SK-N-SH (cell line): ENCODE data around the gene C4orf36. TPM values are rescaled to one million over a fixed set of nuclear protein-coding genes. Genes with fewer than 3 reads are reported as not detected.

ENCODE experiments used
- CTCF ChIA-PET: fragments of 300-600, 350-600 bp; formaldehyde crosslinking; extraction: SDS; loops from one replicate; lab custom pipeline; 2021; lab: Yijun Ruan, JAX
- POLR2A ChIA-PET: fragments of 350-600 bp; sonication (Branson Sonifier 250); formaldehyde crosslinking; extraction: SDS; loops from one replicate; lab custom pipeline; 2020; ENCODE audit warnings: antibody characterized with exemption, inconsistent platforms; lab: Yijun Ruan, JAX
- DNase-seq: peaks from one replicate; pipeline ENCODE4 v3.0.0; 2012
- H2AFZ ChIP-seq: fragments of 200-600 bp; sonication (generic); 2 replicates; pipeline ENCODE4 v1.8.1; 2016; ENCODE audit warnings: antibody characterized with exemption, mild to moderate bottlenecking, low read depth
- H3F3A ChIP-seq: fragments of 200-600 bp; sonication (generic); replicated peaks from 2 replicates; pipeline ENCODE3; 2016; ENCODE audit warnings: antibody characterized with exemption, mild to moderate bottlenecking; ENCODE audit not compliant: insufficient read depth
- H3K27ac ChIP-seq, 2 experiments: fragments of 200-500 bp in 1 of 2; fragments of 200-600 bp in 1 of 2; sonication (Bioruptor generic) in 1 of 2; sonication (generic), shearing (Covaris generic) in 1 of 2; 2 replicates each; pipeline versions ENCODE4 v1.5.1 to v1.6.1; 2014 to 2016; ENCODE audit warnings: low read depth in 2 of 2, inconsistent platforms in 1 of 2, low read length in 1 of 2, mild to moderate bottlenecking in 1 of 2, mixed read lengths in 1 of 2
- H3K27me3 ChIP-seq: fragments of 200-600 bp; sonication (generic), shearing (Covaris generic); 2 replicates; pipeline ENCODE4 v1.6.1; 2016; ENCODE audit warnings: mixed run types; ENCODE audit not compliant: insufficient read depth
- H3K36me3 ChIP-seq, 2 experiments: fragments of 200-500 bp in 1 of 2; fragments of 200-600 bp in 1 of 2; sonication (Bioruptor generic) in 1 of 2; sonication (generic) in 1 of 2; replicated peaks in 1 of 2; 2 replicates each; pipeline versions ENCODE3 to v1.5.1; 2014 to 2016; ENCODE audit warnings: low read length in 1 of 2, mild to moderate bottlenecking in 1 of 2; ENCODE audit not compliant: insufficient read depth in 2 of 2, control insufficient read depth in 1 of 2
- H3K4me1 ChIP-seq, 2 experiments: fragments of 200-500 bp in 1 of 2; fragments of 200-600 bp in 1 of 2; sonication (Bioruptor generic) in 1 of 2; sonication (generic), shearing (Covaris generic) in 1 of 2; 2 replicates each; pipeline versions ENCODE4 v1.5.1 to v1.6.1; 2014 to 2016; ENCODE audit warnings: low read depth in 1 of 2, low read length in 1 of 2, mixed run types in 1 of 2; ENCODE audit not compliant: insufficient read depth in 2 of 2, control insufficient read depth in 1 of 2
- H3K4me2 ChIP-seq: fragments of 200-600 bp; sonication (generic), shearing (Covaris generic); 2 replicates; pipeline ENCODE4 v1.6.1; 2017; ENCODE audit warnings: mixed run types
- H3K4me3 ChIP-seq, 2 experiments: fragments of 200-500 bp in 1 of 2; fragments of 200-600 bp in 1 of 2; sonication (Bioruptor generic) in 1 of 2; sonication (generic), shearing (Covaris generic) in 1 of 2; 2 replicates each; pipeline versions ENCODE4 v1.5.1 to v1.8.1; 2014 to 2016; ENCODE audit warnings: low read depth in 2 of 2, inconsistent platforms in 1 of 2, low read length in 1 of 2, mild to moderate bottlenecking in 1 of 2, mixed read lengths in 1 of 2, moderate library complexity in 1 of 2
- H3K79me2 ChIP-seq: fragments of 200-600 bp; sonication (generic); 2 replicates; pipeline ENCODE4 v1.8.1; 2017; ENCODE audit warnings: mild to moderate bottlenecking; ENCODE audit not compliant: insufficient read depth
- H3K9ac ChIP-seq: fragments of 200-600 bp; sonication (generic); 2 replicates; pipeline ENCODE4 v1.6.1; 2017; ENCODE audit warnings: mixed run types
- H3K9me2 ChIP-seq: fragments of 200-600 bp; sonication (generic); 2 replicates; pipeline ENCODE4 v1.6.1; 2017; ENCODE audit warnings: mixed run types
- H3K9me3 ChIP-seq: fragments of 200-600 bp; sonication (generic); 2 replicates; pipeline ENCODE4 v1.6.1; 2017; ENCODE audit warnings: mixed run types, mild to moderate bottlenecking, moderate library complexity
- H4K20me1 ChIP-seq: fragments of 200-600 bp; sonication (generic); 2 replicates; pipeline ENCODE4 v1.6.1; 2017; ENCODE audit warnings: mild to moderate bottlenecking, mixed run types; ENCODE audit not compliant: insufficient read depth
- FOSL2 ChIP-seq: IDR thresholded peaks from 2 replicates; pipeline ENCODE4 v1.4.0; 2012; ENCODE audit warnings: low read depth, mild to moderate bottlenecking, moderate library complexity, borderline replicate concordance
- FOXM1 ChIP-seq: IDR thresholded peaks from 2 replicates; pipeline ENCODE4 v1.4.0; 2012; ENCODE audit warnings: low read depth, mild to moderate bottlenecking
- IRF3 ChIP-seq: fragments of 150-350 bp; IDR thresholded peaks from 2 replicates; pipeline ENCODE4 v1.6.1; 2016; ENCODE audit warnings: mild to moderate bottlenecking, low read depth, low read length
- MAX ChIP-seq: IDR thresholded peaks from 2 replicates; pipeline ENCODE4 v1.4.0; 2012; ENCODE audit warnings: low read depth
- NRF1 ChIP-seq: IDR thresholded peaks from 2 replicates; pipeline ENCODE4 v1.6.1; 2012; ENCODE audit warnings: low read depth, mild to moderate bottlenecking, low read length
- PBX3 ChIP-seq: IDR thresholded peaks from 2 replicates; pipeline ENCODE4; 2012
- POLR2AphosphoS5 ChIP-seq: IDR thresholded peaks from 2 replicates; pipeline ENCODE4 v1.6.1; 2012; ENCODE audit warnings: low read depth, low read length
- RAD21 ChIP-seq: IDR thresholded peaks from 2 replicates; pipeline ENCODE4 v1.6.1; 2012; ENCODE audit warnings: mild to moderate bottlenecking, low read length
- SMC3 ChIP-seq: IDR thresholded peaks from 2 replicates; pipeline ENCODE4 v1.6.1; 2012; ENCODE audit warnings: low read depth, low read length, improper control_type of control experiment
- TEAD4 ChIP-seq: IDR thresholded peaks from 2 replicates; pipeline ENCODE4 v1.4.0; 2012; ENCODE audit warnings: mild to moderate bottlenecking, borderline replicate concordance; ENCODE audit not compliant: insufficient read depth
- USF1 ChIP-seq: IDR thresholded peaks from 2 replicates; pipeline ENCODE4 v1.4.0; 2012; ENCODE audit warnings: low read depth, borderline replicate concordance
- YY1 ChIP-seq: IDR thresholded peaks from 2 replicates; pipeline ENCODE4 v1.4.0; 2012; ENCODE audit warnings: low read depth, mild to moderate bottlenecking
- WGBS: methylation state at CpG from one replicate; pipeline ENCODE4 v1.1.6; 2017; ENCODE audit warnings: low lambda C conversion rate; 5-methylcytosine and 5-hydroxymethylcytosine counted together
- polyA plus RNA-seq, 3 experiments: library from polyadenylated mRNA; depleted of rRNA; stranded (reverse); fragments of >200 nt; gene quantifications; 2 replicates each; pipeline ENCODE4 v1.2.3, GENCODE V29; 2012
- TF ChIP-seq, protein P1 (sequence below): fragments of 150-350 bp; IDR thresholded peaks from 2 replicates; pipeline ENCODE4 v1.6.1; 2017; ENCODE audit warnings: antibody characterized with exemption, low read length, low read depth, borderline replicate concordance
- TF ChIP-seq, protein P2 (sequence below): fragments of 200-600 bp; sonication (generic); IDR thresholded peaks from 2 replicates; pipeline ENCODE4 v1.6.1; 2017; ENCODE audit warnings: antibody characterized with exemption, mild to moderate bottlenecking, moderate library complexity
- TF ChIP-seq, protein P3 (sequence below): IDR thresholded peaks from 2 replicates; pipeline ENCODE4 v1.6.1; 2012; ENCODE audit warnings: mild to moderate bottlenecking, low read depth, low read length, moderate library complexity

C4orf36 gene
- polyA plus RNA-seq, 1 of the 3 experiments (the other 2 are of a cell fraction): 0.71 TPM

GRCh38 chr4:86934771-86935565 is 42.7 kb upstream of the C4orf36 start, which contains the start of gene AFF1:
Gene AFF1, plus strand, starts transcription at chr4:86935011. Its CDS starts 13,523 bp downstream, at chr4:86948534.
- Histone ChIP-seq H3K79me2 (peaks cover 4% of the 10 kb centered on the region; the same call in 1 of the 2 replicates), H3K9me2 (no peaks in the 10 kb centered on the region), H3K27ac (peak within 1 kb of the TSS; percentile 77 to 78), H3K27me3 (no peaks in the 10 kb centered on the region), H3F3A (peaks cover 19% of the 10 kb centered on the region), H3K4me1 (peaks cover 4 to 11% of the 10 kb centered on the region in 2 experiments; a peak in 3 of 4 replicates), H4K20me1 (no peaks in the 10 kb centered on the region), H3K9me3 (no peaks in the 10 kb centered on the region), H3K4me3 (peak within 1 kb of the TSS; percentile 71 to 84), H2AFZ (peak within 1 kb of the TSS; percentile 99), H3K36me3 (no peaks in the 10 kb centered on the region), H3K9ac (peak within 1 kb of the TSS; percentile 79), H3K4me2 (peak within 1 kb of the TSS; percentile 88)
- ChIA-PET POLR2A (interaction anchor here (1.3 to 1.6 kb wide), 3 partner anchors 13 to 97 kb away, joined by 3 to 14 read pairs (median 5); no protein-coding TSS in a partner anchor), CTCF (interaction anchor here (0.6 to 3.3 kb wide), 13 partner anchors 10 to 438 kb away, joined by 3 to 22 read pairs (median 3); no protein-coding TSS in a partner anchor)
- WGBS: 0% methylated on average over 6 of the region's 97 CpGs
- peak; percentile 98 for DNase-seq
- TF ChIP-seq POLR2AphosphoS5 (no peak), TEAD4 (peak; percentile 41; the same call in 1 of the 2 replicates), IRF3 (no peak), NRF1 (peak; percentile 63), RAD21 (peak; percentile 9), SMC3 (no peak; the same call in 1 of the 2 replicates), MAX (no peak), FOSL2 (no peak), USF1 (no peak), FOXM1 (no peak), YY1 (no peak), PBX3 (0 out of 2 replicates have a peak, but pooled peaks have one; percentile 2)
- TF ChIP-seq, protein P1, sequence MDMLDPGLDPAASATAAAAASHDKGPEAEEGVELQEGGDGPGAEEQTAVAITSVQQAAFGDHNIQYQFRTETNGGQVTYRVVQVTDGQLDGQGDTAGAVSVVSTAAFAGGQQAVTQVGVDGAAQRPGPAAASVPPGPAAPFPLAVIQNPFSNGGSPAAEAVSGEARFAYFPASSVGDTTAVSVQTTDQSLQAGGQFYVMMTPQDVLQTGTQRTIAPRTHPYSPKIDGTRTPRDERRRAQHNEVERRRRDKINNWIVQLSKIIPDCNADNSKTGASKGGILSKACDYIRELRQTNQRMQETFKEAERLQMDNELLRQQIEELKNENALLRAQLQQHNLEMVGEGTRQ: no peak
- TF ChIP-seq, protein P2, sequence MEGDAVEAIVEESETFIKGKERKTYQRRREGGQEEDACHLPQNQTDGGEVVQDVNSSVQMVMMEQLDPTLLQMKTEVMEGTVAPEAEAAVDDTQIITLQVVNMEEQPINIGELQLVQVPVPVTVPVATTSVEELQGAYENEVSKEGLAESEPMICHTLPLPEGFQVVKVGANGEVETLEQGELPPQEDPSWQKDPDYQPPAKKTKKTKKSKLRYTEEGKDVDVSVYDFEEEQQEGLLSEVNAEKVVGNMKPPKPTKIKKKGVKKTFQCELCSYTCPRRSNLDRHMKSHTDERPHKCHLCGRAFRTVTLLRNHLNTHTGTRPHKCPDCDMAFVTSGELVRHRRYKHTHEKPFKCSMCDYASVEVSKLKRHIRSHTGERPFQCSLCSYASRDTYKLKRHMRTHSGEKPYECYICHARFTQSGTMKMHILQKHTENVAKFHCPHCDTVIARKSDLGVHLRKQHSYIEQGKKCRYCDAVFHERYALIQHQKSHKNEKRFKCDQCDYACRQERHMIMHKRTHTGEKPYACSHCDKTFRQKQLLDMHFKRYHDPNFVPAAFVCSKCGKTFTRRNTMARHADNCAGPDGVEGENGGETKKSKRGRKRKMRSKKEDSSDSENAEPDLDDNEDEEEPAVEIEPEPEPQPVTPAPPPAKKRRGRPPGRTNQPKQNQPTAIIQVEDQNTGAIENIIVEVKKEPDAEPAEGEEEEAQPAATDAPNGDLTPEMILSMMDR: peak; percentile 38
- TF ChIP-seq, protein P3, sequence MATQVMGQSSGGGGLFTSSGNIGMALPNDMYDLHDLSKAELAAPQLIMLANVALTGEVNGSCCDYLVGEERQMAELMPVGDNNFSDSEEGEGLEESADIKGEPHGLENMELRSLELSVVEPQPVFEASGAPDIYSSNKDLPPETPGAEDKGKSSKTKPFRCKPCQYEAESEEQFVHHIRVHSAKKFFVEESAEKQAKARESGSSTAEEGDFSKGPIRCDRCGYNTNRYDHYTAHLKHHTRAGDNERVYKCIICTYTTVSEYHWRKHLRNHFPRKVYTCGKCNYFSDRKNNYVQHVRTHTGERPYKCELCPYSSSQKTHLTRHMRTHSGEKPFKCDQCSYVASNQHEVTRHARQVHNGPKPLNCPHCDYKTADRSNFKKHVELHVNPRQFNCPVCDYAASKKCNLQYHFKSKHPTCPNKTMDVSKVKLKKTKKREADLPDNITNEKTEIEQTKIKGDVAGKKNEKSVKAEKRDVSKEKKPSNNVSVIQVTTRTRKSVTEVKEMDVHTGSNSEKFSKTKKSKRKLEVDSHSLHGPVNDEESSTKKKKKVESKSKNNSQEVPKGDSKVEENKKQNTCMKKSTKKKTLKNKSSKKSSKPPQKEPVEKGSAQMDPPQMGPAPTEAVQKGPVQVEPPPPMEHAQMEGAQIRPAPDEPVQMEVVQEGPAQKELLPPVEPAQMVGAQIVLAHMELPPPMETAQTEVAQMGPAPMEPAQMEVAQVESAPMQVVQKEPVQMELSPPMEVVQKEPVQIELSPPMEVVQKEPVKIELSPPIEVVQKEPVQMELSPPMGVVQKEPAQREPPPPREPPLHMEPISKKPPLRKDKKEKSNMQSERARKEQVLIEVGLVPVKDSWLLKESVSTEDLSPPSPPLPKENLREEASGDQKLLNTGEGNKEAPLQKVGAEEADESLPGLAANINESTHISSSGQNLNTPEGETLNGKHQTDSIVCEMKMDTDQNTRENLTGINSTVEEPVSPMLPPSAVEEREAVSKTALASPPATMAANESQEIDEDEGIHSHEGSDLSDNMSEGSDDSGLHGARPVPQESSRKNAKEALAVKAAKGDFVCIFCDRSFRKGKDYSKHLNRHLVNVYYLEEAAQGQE: no peak
